Endothelial cell of umbilical vein (primary cell): ENCODE data around the gene MMP14.
"Not testable (repeated sequence)": the region's sequence is repeated elsewhere in the genome, so short reads cannot be mapped to it uniquely, and the experiment has no call there.

Experiments
- EZH2 ChIP-seq: IDR thresholded peaks from 2 replicates; pipeline ENCODE4 v1.6.1; 2012; ENCODE audit warnings: borderline replicate concordance, low read depth, mild to moderate bottlenecking, moderate library complexity, low read length, inconsistent platforms; ENCODE audit not compliant: severe bottlenecking
- FOS ChIP-seq: IDR thresholded peaks from 2 replicates; pipeline ENCODE4 v1.6.1; 2011; ENCODE audit warnings: mild to moderate bottlenecking, low read length, moderate library complexity, borderline replicate concordance; ENCODE audit not compliant: insufficient read depth
- GATA2 ChIP-seq: IDR thresholded peaks from 2 replicates; pipeline ENCODE4 v1.7.0; 2011; ENCODE audit warnings: low read depth, mild to moderate bottlenecking, moderate library complexity, mixed read lengths, low read length; ENCODE audit not compliant: insufficient read length, insufficient read depth
- JUN ChIP-seq: IDR thresholded peaks from 2 replicates; pipeline ENCODE4 v1.6.1; 2011; ENCODE audit warnings: borderline replicate concordance, low read depth; ENCODE audit not compliant: insufficient read length, insufficient read depth
- POLR2A ChIP-seq: IDR thresholded peaks from 2 replicates; pipeline ENCODE4 v1.6.1; 2012; ENCODE audit warnings: low read depth, mild to moderate bottlenecking, control low read depth, low read length
- POLR2AphosphoS5 ChIP-seq: IDR thresholded peaks from 2 replicates; pipeline ENCODE4 v1.6.1; 2012; ENCODE audit warnings: low read depth, mild to moderate bottlenecking, control low read depth, low read length, moderate library complexity; ENCODE audit not compliant: insufficient read depth
- TF ChIP-seq, protein P1 (sequence below), 2 donors: IDR thresholded peaks; 1 replicate in 1 of 2; 2 replicates in 1 of 2; pipeline ENCODE4 v1.5.1; 2011; ENCODE audit warnings: low read length in 2 of 2, mild to moderate bottlenecking in 2 of 2, moderate library complexity in 2 of 2, control low read depth in 1 of 2, inconsistent platforms in 1 of 2, low read depth in 1 of 2; ENCODE audit not compliant: insufficient read depth in 1 of 2; ENCODE audit errors: extremely low read depth in 1 of 2
- TF ChIP-seq, protein P2 (sequence below): IDR thresholded peaks from 2 replicates; pipeline ENCODE4 v1.6.1; 2011; ENCODE audit not compliant: insufficient read depth, insufficient read length

DNA sequence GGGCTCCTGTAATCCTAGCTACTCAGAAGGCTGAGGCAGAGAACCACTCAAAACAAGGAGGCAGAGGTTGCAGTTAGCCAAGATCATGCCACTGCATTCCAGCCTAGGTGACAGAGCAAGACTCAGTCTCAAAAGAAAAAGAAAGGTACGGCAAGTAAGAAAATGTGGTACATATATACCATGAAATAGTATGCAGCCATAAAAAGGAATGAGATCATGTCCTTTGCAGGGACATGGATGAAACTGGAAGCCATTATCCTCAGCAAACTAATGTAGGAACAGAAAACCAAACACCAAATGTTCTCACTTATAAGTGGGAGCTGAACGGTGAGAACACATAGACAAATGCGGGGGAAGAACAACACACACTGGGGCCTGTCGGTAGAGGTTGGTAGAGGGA lies 31.1 kb upstream of the MMP14 start:
- TF ChIP-seq EZH2, JUN, POLR2A, POLR2AphosphoS5, FOS, GATA2: not testable (repeated sequence)
- TF ChIP-seq, protein P1, sequence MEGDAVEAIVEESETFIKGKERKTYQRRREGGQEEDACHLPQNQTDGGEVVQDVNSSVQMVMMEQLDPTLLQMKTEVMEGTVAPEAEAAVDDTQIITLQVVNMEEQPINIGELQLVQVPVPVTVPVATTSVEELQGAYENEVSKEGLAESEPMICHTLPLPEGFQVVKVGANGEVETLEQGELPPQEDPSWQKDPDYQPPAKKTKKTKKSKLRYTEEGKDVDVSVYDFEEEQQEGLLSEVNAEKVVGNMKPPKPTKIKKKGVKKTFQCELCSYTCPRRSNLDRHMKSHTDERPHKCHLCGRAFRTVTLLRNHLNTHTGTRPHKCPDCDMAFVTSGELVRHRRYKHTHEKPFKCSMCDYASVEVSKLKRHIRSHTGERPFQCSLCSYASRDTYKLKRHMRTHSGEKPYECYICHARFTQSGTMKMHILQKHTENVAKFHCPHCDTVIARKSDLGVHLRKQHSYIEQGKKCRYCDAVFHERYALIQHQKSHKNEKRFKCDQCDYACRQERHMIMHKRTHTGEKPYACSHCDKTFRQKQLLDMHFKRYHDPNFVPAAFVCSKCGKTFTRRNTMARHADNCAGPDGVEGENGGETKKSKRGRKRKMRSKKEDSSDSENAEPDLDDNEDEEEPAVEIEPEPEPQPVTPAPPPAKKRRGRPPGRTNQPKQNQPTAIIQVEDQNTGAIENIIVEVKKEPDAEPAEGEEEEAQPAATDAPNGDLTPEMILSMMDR (IDR thresholded peaks at IDR 0.05; ENCODE audit: extremely low read depth in 1 of 2, insufficient read depth in 1 of 2, low read depth in 1 of 2, low read length in 2 of 2), result not testable (repeated sequence)
- TF ChIP-seq, protein P2, sequence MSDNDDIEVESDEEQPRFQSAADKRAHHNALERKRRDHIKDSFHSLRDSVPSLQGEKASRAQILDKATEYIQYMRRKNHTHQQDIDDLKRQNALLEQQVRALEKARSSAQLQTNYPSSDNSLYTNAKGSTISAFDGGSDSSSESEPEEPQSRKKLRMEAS, result not testable (repeated sequence)
